GM13976 (cell line): Measurements from ENCODE around the gene ANK2.
"Not testable (repeated sequence)": the region's sequence is repeated elsewhere in the genome, so short reads cannot be mapped to it uniquely, and the experiment has no call there.

ENCODE experiments used
- DNase-seq: peaks from one replicate; pipeline ENCODE4 v3.0.0; 2012; ENCODE audit warnings: low spot score
- in situ Hi-C: fragments of 300-500 bp; cut with MboI; formaldehyde crosslinking; loops from one replicate; pipeline ENCODE4 v1.12.0; 2022; ENCODE audit warnings: low sequenced_read_pairs, mixed read lengths, inconsistent platforms; ENCODE audit not compliant: unreplicated experiment
- TF ChIP-seq, protein P1 (sequence below): IDR thresholded peaks from 2 replicates; pipeline ENCODE4 v1.5.1; 2012; ENCODE audit warnings: borderline replicate concordance, mild to moderate bottlenecking; ENCODE audit not compliant: insufficient read depth; ENCODE audit errors: extremely low read depth, missing control alignments, control extremely low read depth

Gene ANK2

GRCh38 chr4:113057891-113058290 lies 8.4 kb downstream of the ANK2 start:
- in situ Hi-C loops, result no loop called here

DNA sequence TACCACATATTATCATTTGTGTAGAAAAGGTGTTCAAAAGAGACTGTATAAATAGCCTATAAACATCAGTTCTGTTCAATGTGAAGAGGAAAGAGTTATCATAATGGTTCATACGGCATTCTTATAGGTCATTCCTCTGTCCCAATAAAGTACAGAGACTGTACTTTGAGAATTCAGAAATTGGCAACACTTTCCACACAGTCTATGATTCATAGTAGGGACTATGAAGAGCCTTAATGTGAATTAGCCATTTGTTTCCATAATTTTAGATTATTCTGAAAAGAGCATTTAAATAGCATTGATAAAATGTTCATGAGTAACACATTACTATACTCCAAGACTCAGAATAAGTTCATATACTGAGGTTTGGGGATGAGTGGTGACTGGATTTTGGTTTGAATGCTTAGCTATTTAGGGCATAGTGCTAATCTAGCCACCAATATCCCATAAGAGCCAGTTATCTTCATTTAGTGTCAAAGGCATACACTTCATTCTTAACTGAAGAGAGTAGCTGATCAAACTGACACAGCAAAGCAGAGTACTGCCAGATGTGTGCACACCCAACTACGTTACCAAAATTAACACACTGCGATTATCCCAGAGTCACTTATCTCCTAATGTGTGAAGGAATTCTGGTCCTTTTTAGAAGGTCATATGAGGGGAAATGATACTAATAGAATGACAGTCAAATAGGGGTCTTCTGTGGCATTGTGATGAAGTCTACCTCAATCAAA lies 10.2 kb downstream of the ANK2 start:
- in situ Hi-C loops, result no loop called here
- no peak for DNase-seq
- TF ChIP-seq, protein P1, sequence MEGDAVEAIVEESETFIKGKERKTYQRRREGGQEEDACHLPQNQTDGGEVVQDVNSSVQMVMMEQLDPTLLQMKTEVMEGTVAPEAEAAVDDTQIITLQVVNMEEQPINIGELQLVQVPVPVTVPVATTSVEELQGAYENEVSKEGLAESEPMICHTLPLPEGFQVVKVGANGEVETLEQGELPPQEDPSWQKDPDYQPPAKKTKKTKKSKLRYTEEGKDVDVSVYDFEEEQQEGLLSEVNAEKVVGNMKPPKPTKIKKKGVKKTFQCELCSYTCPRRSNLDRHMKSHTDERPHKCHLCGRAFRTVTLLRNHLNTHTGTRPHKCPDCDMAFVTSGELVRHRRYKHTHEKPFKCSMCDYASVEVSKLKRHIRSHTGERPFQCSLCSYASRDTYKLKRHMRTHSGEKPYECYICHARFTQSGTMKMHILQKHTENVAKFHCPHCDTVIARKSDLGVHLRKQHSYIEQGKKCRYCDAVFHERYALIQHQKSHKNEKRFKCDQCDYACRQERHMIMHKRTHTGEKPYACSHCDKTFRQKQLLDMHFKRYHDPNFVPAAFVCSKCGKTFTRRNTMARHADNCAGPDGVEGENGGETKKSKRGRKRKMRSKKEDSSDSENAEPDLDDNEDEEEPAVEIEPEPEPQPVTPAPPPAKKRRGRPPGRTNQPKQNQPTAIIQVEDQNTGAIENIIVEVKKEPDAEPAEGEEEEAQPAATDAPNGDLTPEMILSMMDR, result no peak

More at GRCh38 chr4:113057891-113058290, 8.4 kb downstream of the ANK2 start:
- DNase-seq, result no peak
- TF ChIP-seq, protein P1, result no peak

- no peak for DNase-seq
- in situ Hi-C loops, result no loop called here
- TF ChIP-seq, protein P1, result no peak
Observed at GRCh38 chr4:113060853-113061252, 11.4 kb downstream of the ANK2 start.

GRCh38 chr4:113064244-113064643 lies 14.8 kb downstream of the ANK2 start:
- TF ChIP-seq, protein P1, result no peak
- in situ Hi-C loops, result no loop called here
- no peak for DNase-seq

- TF ChIP-seq, protein P1, result no peak
- in situ Hi-C loops, result no loop called here
- DNase-seq, result no peak
Observed at GRCh38 chr4:113065629-113066028, 16.2 kb downstream of the ANK2 start.

GRCh38 chr4:113068771-113069170 lies 19.3 kb downstream of the ANK2 start:
- DNase-seq, in situ Hi-C loops: not testable (repeated sequence)

DNA sequence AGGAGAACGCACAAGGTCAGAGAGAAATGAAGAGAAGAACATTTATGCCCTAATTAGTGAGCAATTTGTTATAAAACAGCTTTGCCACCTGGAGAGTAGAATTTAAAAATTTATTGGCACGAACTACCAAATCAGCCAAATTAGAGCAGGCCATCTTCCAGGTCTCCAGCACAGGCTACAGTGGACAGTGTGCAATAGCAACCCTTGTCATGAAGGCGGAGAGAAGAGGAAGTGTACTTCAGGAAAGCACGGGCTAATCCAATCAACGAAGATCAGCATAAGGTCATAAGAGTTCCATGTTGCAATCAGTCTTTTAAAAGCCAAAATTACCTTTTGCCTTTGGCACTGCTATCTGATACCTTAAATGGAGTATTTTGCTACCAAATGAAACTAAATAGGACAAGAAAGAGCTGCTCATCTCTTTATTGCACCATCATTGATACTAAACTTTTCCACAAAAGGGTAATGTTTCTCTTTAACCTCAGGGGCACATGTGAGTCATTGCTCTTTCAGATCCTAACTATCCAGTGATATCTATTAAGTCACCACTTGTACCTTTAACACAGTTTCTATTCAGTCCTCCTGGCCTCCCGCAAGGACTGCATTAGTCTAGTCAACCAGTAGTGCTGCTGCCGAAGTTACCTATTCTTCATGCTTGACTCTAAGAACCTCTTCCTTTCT lies 19.9 kb downstream of the ANK2 start:
- no peak for DNase-seq
- in situ Hi-C loops, result no loop called here
- TF ChIP-seq, protein P1, result no peak
